Spleen (tissue), 11 donors: ENCODE data around the gene AQR. TPM values are rescaled to one million over a fixed set of nuclear protein-coding genes. Genes with fewer than 3 reads are reported as not detected.

Experiments
- DNase-seq: peaks from one replicate; pipeline ENCODE4 v3.0.0-alpha.2; 2020
- H3K27ac ChIP-seq, 8 donors: fragments of 200-600 bp; sonication (generic) in 7 of 8; 1 replicate in 4 of 8; 2 replicates in 4 of 8; pipeline versions ENCODE4 v1.5.0 to v1.8.0; 2016 to 2021; ENCODE audit warnings: inconsistent platforms in 4 of 8, mild to moderate bottlenecking in 4 of 8, moderate library complexity in 1 of 8
- H3K27me3 ChIP-seq, 7 donors: fragments of 200-600 bp; sonication (generic) in 6 of 7; replicated peaks in 1 of 7; 1 replicate in 4 of 7; 2 replicates in 3 of 7; pipeline versions ENCODE4 v1.5.0 to v1.8.0; 2016 to 2021; ENCODE audit warnings: inconsistent platforms in 3 of 7, mild to moderate bottlenecking in 1 of 7
- H3K36me3 ChIP-seq, 6 donors: fragments of 200-600 bp; sonication (generic) in 5 of 6; 1 replicate in 4 of 6; 2 replicates in 2 of 6; pipeline versions ENCODE4 v1.5.0 to v1.8.0; 2016 to 2021; ENCODE audit warnings: inconsistent platforms in 2 of 6
- H3K4me1 ChIP-seq, 6 donors: fragments of 200-600 bp; sonication (generic) in 5 of 6; 1 replicate in 3 of 6; 2 replicates in 3 of 6; pipeline versions ENCODE4 v1.5.0 to v1.8.0; 2016 to 2021; ENCODE audit warnings: inconsistent platforms in 3 of 6
- H3K4me3 ChIP-seq, 8 donors: fragments of 200-600 bp; sonication (generic) in 7 of 8; 1 replicate in 4 of 8; 2 replicates in 4 of 8; pipeline versions ENCODE4 v1.5.0 to v1.8.0; 2016 to 2021; ENCODE audit warnings: inconsistent platforms in 4 of 8, mild to moderate bottlenecking in 4 of 8, moderate library complexity in 2 of 8
- H3K9me3 ChIP-seq, 8 donors: fragments of 200-600 bp; sonication (generic) in 7 of 8; 1 replicate in 4 of 8; 2 replicates in 4 of 8; pipeline versions ENCODE4 v1.5.0 to v1.8.0; 2016 to 2021; ENCODE audit warnings: inconsistent platforms in 4 of 8
- CTCF ChIP-seq, 11 experiments: fragments of 200-600 bp in 7 of 11; fragments of 450-650 bp in 4 of 11; sonication (generic) in 4 of 11; IDR thresholded peaks in 8 of 11; conservative IDR thresholded peaks in 3 of 11; 1 replicate in 7 of 11; 2 replicates in 4 of 11; pipeline versions ENCODE4 v1.4.0 to v1.8.0; 2016 to 2021; ENCODE audit warnings: antibody characterized with exemption in 11 of 11, inconsistent platforms in 4 of 11, mild to moderate bottlenecking in 1 of 11
- POLR2A ChIP-seq, 3 donors: fragments of 450-650 bp; IDR thresholded peaks; one replicate each; pipeline ENCODE4 v1.5.1; 2017; ENCODE audit warnings: antibody characterized with exemption in 3 of 3, mild to moderate bottlenecking in 1 of 3
- POLR2AphosphoS5 ChIP-seq, 3 donors: sonication (generic); formaldehyde crosslinking; IDR thresholded peaks; one replicate each; pipeline ENCODE4 v1.5.1; 2017; ENCODE audit warnings: antibody characterized with exemption in 3 of 3
- WGBS, 5 donors: extraction: QIAGEN DNeasy Blood & Tissue Kit in 3 of 5; methylation state at CpG; one replicate each; pipeline versions ENCODE4 v1.1.5 to v1.1.7; 2013 to 2018; 5-methylcytosine and 5-hydroxymethylcytosine counted together
- intact Hi-C: fragments of 100-400 bp; cut with DNase I; formaldehyde crosslinking; loops from one replicate; pipeline ENCODE4 v1.15.0; 2023; ENCODE audit warnings: low total_unique reads
- polyA plus RNA-seq, 3 donors: library from polyadenylated mRNA; stranded (reverse); fragments of 200-250 nt; gene quantifications; one replicate each; pipeline ENCODE4 v1.2.1, GENCODE V29; 2013
- total RNA-seq, 7 donors: library from RNA; depleted of rRNA in 3 of 7; stranded (reverse); fragments of >200 nt in 3 of 7; fragmentation: NEBNext Ultra II Directional in 4 of 7; extraction: Animal tissue kit (Norgen Biotek cat#: 25700) in 4 of 7; gene quantifications; one replicate each; pipeline versions ENCODE4 v1.1.0 to v1.2.1, GENCODE V29; 2016 to 2021
- donor health status: healthy with polysubstance abuse.
- donor health status: DM: no; HTN: no; CAD: no; lungs with moderate emphysema.
- donor health status: DM: no; HTN: no; CAD: no.
- donor health status: Bipolar disorder and iron deficiency.
- donor health status: healthy.
- donor health status: DM: no; HTN: no; CAD: no.
- donor health status: DM: yes; HTN: yes; CAD: no.

AQR gene
- total and polyA plus RNA-seq, 10 donors = 10.0 to 38.2 (median 32.7) TPM

GRCh38 chr15:34828145-34828911 lies 141.2 kb downstream of the AQR start:
- Histone ChIP-seq H3K27me3 (peaks cover 0 to 8% (median 0%) of the 10 kb centered on the region in 7 donors), H3K36me3 (no peaks in the 10 kb centered on the region), H3K9me3 (no peaks in the 10 kb centered on the region), H3K4me3 (no peak overlapping the region), H3K27ac (no peak overlapping the region), H3K4me1 (no peaks in the 10 kb centered on the region)
- no peak for TF ChIP-seq POLR2AphosphoS5 (IDR thresholded peaks at IDR 0.05)
- no peak for TF ChIP-seq CTCF (IDR thresholded peaks at IDR 0.05 in 8 of 11, conservative IDR thresholded peaks at IDR 0.05 in 3 of 11)
- TF ChIP-seq POLR2A (IDR thresholded peaks at IDR 0.05) = no peak
- WGBS, 5 donors = 78 to 88% (median 82%) methylated on average over 5 of the region's 5 CpGs
- intact Hi-C loops = no loop called here
- DNase-seq = no peak

DNA sequence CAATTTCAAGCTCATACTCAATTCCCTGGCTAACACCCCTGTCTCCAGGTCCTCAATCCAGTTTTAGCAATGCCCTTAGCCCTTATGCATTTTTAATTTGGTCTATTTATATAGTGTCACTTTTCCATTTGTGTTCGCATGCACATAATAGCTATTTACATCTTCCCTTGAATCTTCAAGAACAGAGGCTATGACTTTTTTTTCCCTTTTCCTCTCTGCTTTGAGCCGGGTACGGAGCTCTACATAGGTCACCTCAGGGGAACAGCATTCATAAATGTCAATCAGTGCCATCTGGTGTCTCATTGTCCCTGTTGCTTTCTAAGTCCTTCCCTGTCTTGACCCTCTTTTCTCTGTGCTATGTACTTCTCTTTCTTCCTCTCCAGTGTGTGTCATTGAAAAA lies 147.7 kb downstream of the AQR start:
- 63 to 74% (median 67%) methylated on average over 3 of the region's 3 CpGs for WGBS, 5 donors
- Histone ChIP-seq H3K9me3 (no peaks in the 10 kb centered on the region), H3K27ac (no peak overlapping the region), H3K27me3 (peaks cover 0 to 22% (median 0%) of the 10 kb centered on the region in 7 donors), H3K4me1 (no peaks in the 10 kb centered on the region), H3K36me3 (no peaks in the 10 kb centered on the region), H3K4me3 (no peak overlapping the region)
- intact Hi-C loops = no loop called here
- no peak for TF ChIP-seq POLR2AphosphoS5 (IDR thresholded peaks at IDR 0.05)
- no peak for TF ChIP-seq POLR2A (IDR thresholded peaks at IDR 0.05)
- no peak for TF ChIP-seq CTCF (IDR thresholded peaks at IDR 0.05 in 8 of 11, conservative IDR thresholded peaks at IDR 0.05 in 3 of 11)
- no peak for DNase-seq

DNA sequence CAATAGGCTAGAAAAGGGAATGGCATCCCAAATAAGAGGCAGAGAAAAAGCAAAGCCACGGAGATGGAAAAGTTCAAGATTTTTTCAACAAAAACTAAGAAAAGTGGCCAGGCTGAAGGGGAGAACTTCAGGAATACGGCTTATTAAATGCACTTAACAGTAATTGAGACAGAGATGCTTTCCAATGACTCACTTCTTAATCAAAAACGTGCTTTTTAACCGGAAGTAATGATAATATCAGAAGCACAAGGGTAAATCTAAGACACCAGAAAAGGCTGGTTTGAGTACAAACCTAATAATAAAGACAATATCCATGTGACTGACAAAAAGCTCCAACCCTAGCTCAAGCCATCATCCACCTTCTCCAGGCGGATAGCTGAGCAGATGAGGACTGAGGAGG lies 149.4 kb downstream of the AQR start:
- H3K27ac ChIP-seq = no peak overlapping the region
- H3K4me1 ChIP-seq = no peaks in the 10 kb centered on the region
- no peak overlapping the region for H3K4me3 ChIP-seq
- DNase-seq = no peak
- peaks cover 0 to 25% (median 0%) of the 10 kb centered on the region in 7 donors for H3K27me3 ChIP-seq
- TF ChIP-seq POLR2AphosphoS5 (IDR thresholded peaks at IDR 0.05) = no peak
- TF ChIP-seq POLR2A (IDR thresholded peaks at IDR 0.05) = no peak
- no peak for TF ChIP-seq CTCF (IDR thresholded peaks at IDR 0.05 in 8 of 11, conservative IDR thresholded peaks at IDR 0.05 in 3 of 11)
- 69 to 83% (median 78%) methylated on average over 5 of the region's 5 CpGs for WGBS, 5 donors
- H3K9me3 ChIP-seq = no peaks in the 10 kb centered on the region
- intact Hi-C loops = no loop called here
- H3K36me3 ChIP-seq = no peaks in the 10 kb centered on the region

DNA sequence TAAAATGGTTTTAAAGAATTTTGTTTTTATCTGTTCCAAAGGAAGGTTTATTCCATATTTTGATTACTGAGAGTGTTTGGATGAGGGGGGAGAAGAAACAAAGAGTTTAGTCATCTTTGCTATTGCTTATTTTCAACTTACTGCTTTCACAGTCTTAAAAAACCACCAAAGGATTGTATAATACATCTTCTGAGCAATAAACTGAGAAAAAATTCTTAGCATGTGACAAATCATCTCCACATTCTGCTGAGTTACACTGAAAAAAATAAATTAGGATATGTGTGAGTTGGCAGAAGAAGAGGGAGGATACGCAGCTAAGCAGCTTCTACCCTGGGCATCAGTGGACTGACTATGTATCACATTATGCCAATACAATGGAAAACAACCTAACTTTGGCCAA lies 151.0 kb downstream of the AQR start:
- WGBS, 5 donors = 87 to 100% (median 93%) methylated on average over 1 of the region's 1 CpG
- no peaks in the 10 kb centered on the region for H3K4me1 ChIP-seq
- H3K9me3 ChIP-seq = no peaks in the 10 kb centered on the region
- H3K27me3 ChIP-seq = peaks cover 0 to 24% (median 0%) of the 10 kb centered on the region in 7 donors
- no peak overlapping the region for H3K4me3 ChIP-seq
- no peak overlapping the region for H3K27ac ChIP-seq
- intact Hi-C loops = no loop called here
- DNase-seq = no peak
- TF ChIP-seq CTCF (IDR thresholded peaks at IDR 0.05 in 8 of 11, conservative IDR thresholded peaks at IDR 0.05 in 3 of 11) (no peak), POLR2AphosphoS5 (IDR thresholded peaks at IDR 0.05) (no peak), POLR2A (IDR thresholded peaks at IDR 0.05) (no peak)
- H3K36me3 ChIP-seq = no peaks in the 10 kb centered on the region
